DMS53 treated with DMSO at 0.1 percent for 48 hours (cell line): ENCODE measurements around the gene ZNF317.
"Not testable (repeated sequence)": the region's sequence is repeated elsewhere in the genome, so short reads cannot be mapped to it uniquely, and the experiment has no call there.

ENCODE experiments used
- DNase-seq: peaks from one replicate; lab custom pipeline; 2025; ENCODE audit not compliant: unreplicated experiment; lab: John Stamatoyannopoulos, UW

The ZNF317 gene

GRCh38 chr19:9171393-9171991, 31.3 kb downstream of the ZNF317 start:
- no peak for DNase-seq

- DNase-seq: no peak
Observed at GRCh38 chr19:9175326-9175725, 35.1 kb downstream of the ZNF317 start.

GRCh38 chr19:9178901-9179300, 38.7 kb downstream of the ZNF317 start, which contains the start of gene OR7D2:
TSS of gene OR7D2 (plus strand) at chr19:9178979. CDS start at chr19:9185782, 6,803 bp downstream.
- no peak for DNase-seq

GRCh38 chr19:9183000-9183399, 42.8 kb downstream of the ZNF317 start:
- no peak for DNase-seq

GRCh38 chr19:9187191-9187590, 47.0 kb downstream of the ZNF317 start:
- no peak for DNase-seq

- no peak for DNase-seq
Observed at GRCh38 chr19:9189535-9189934, 49.3 kb downstream of the ZNF317 start.

GRCh38 chr19:9198044-9198443, 57.8 kb downstream of the ZNF317 start:
- DNase-seq: not testable (repeated sequence)

GRCh38 chr19:9205501-9206113, 65.4 kb downstream of the ZNF317 start:
- peak; percentile 29 for DNase-seq
